Stimulated activated CD8-positive, alpha-beta memory T cell treated with anti-CD3 and anti-CD28 coated beads, Interleukin-7, amount 100 ng/mL, for 48 hours (primary cell): ENCODE data around the gene SLC46A1.
A peak's percentile ranks its signal among the peaks of the same experiment; 100 is the strongest.

Experiments
- DNase-seq, 2 donors: peaks; one replicate each; pipeline ENCODE4 v3.0.0-alpha.2; 2020; ENCODE audit warnings: low read depth in 1 of 2; ENCODE audit errors: extremely low read depth in 1 of 2

The SLC46A1 gene

GRCh38 chr17:28363776-28364650 lies 42.0 kb downstream of the SLC46A1 start:
- DNase-seq = no peak

- DNase-seq = no peak
Measured at GRCh38 chr17:28363186-28363585, 42.8 kb downstream of the SLC46A1 start.

- DNase-seq = no peak
Measured at GRCh38 chr17:28357901-28358197, 48.2 kb downstream of the SLC46A1 start.

- DNase-seq = peak; percentile 89 to 92
Measured at GRCh38 chr17:28357061-28357900, 48.7 kb downstream of the SLC46A1 start, which contains the start of gene POLDIP2. POLDIP2 (minus strand) TSS chr17:28357527; CDS start chr17:28357448, 79 bp downstream.

GRCh38 chr17:28350271-28350670 lies 55.7 kb downstream of the SLC46A1 start:
- DNase-seq = no peak

GRCh38 chr17:28348979-28349378 lies 57.0 kb downstream of the SLC46A1 start:
- DNase-seq = no peak

- no peak for DNase-seq
Measured at GRCh38 chr17:28347261-28347891, 58.6 kb downstream of the SLC46A1 start.

- DNase-seq = no peak
Measured at GRCh38 chr17:28346746-28347246, 59.2 kb downstream of the SLC46A1 start.

- DNase-seq = no peak
Measured at GRCh38 chr17:28346199-28346580, 59.8 kb downstream of the SLC46A1 start.

- no peak for DNase-seq
Measured at GRCh38 chr17:28345419-28346198, 60.4 kb downstream of the SLC46A1 start.
